HEK293 (cell line): Measurements from ENCODE around the gene FGF9.

Source experiments
- CTCF ChIA-PET: fragments of 350-600 bp; formaldehyde crosslinking; extraction: SDS; loops from one replicate; lab custom pipeline; 2021; ENCODE audit warnings: antibody characterized with exemption; lab: Yijun Ruan, JAX
- POLR2A ChIA-PET: fragments of 300-600 bp; formaldehyde crosslinking; extraction: SDS; loops from one replicate; lab custom pipeline; 2020; ENCODE audit warnings: antibody characterized with exemption, inconsistent platforms; lab: Yijun Ruan, JAX
- H3K27ac ChIP-seq: fragments of 200-500 bp; sonication (Bioruptor generic); 2 replicates; pipeline ENCODE4 v1.5.1; 2014; ENCODE audit warnings: low read depth, low read length, control low read depth, inconsistent platforms; ENCODE audit errors: extremely low read depth
- H3K36me3 ChIP-seq, 2 experiments: fragments of 200-500 bp in 1 of 2; sonication (Bioruptor generic) in 1 of 2; 1 replicate in 1 of 2; 2 replicates in 1 of 2; pipeline ENCODE4 v1.5.1; 2014 to 2017; ENCODE audit warnings: inconsistent platforms in 2 of 2, low read length in 2 of 2; ENCODE audit not compliant: control insufficient read depth in 2 of 2, insufficient read depth in 1 of 2
- H3K4me1 ChIP-seq: fragments of 200-500 bp; sonication (Bioruptor generic); 2 replicates; pipeline ENCODE4 v1.5.1; 2014; ENCODE audit warnings: mild to moderate bottlenecking, low read length, inconsistent platforms; ENCODE audit not compliant: control insufficient read depth, insufficient read depth
- H3K4me3 ChIP-seq: 2 replicates; pipeline ENCODE4 v1.5.1; 2011; ENCODE audit warnings: low read depth, mild to moderate bottlenecking, control low read depth, low read length, moderate library complexity
- H3K9me3 ChIP-seq: fragments of 200-500 bp; sonication (Bioruptor generic); 2 replicates; pipeline ENCODE4 v1.5.1; 2014; ENCODE audit warnings: low read depth, low read length, inconsistent platforms; ENCODE audit not compliant: control insufficient read depth, insufficient read depth
- BCL11A ChIP-seq: fragments of 450-650 bp; formaldehyde crosslinking; IDR thresholded peaks from 2 replicates; pipeline ENCODE4 v1.5.1; 2016; ENCODE audit warnings: low read depth, missing biosample characterization, missing genetic modification characterization
- PRDM1 ChIP-seq: fragments of 450-650 bp; formaldehyde crosslinking; IDR thresholded peaks from 2 replicates; pipeline ENCODE4; 2016; ENCODE audit warnings: missing biosample characterization, missing genetic modification characterization
- SP2 ChIP-seq: fragments of 450-650 bp; formaldehyde crosslinking; IDR thresholded peaks from 2 replicates; pipeline ENCODE4 v1.5.1; 2016; ENCODE audit warnings: missing biosample characterization, missing genetic modification characterization
- SP7 ChIP-seq: fragments of 450-650 bp; formaldehyde crosslinking; IDR thresholded peaks from 2 replicates; pipeline ENCODE4 v1.5.1; 2016; ENCODE audit warnings: missing biosample characterization, missing genetic modification characterization
- ZBTB17 ChIP-seq: fragments of 450-650 bp; formaldehyde crosslinking; IDR thresholded peaks from 2 replicates; pipeline ENCODE4 v1.5.1; 2016; ENCODE audit warnings: missing biosample characterization, missing genetic modification characterization
- ZBTB7A ChIP-seq: fragments of 450-650 bp; formaldehyde crosslinking; IDR thresholded peaks from 2 replicates; pipeline ENCODE4 v1.5.1; 2016; ENCODE audit warnings: low read depth, missing biosample characterization, missing genetic modification characterization
- ZFP3 ChIP-seq: fragments of 450-650 bp; formaldehyde crosslinking; IDR thresholded peaks from 2 replicates; pipeline ENCODE4 v1.5.1; 2016; ENCODE audit warnings: low read depth, missing biosample characterization, missing genetic modification characterization
- ZFP37 ChIP-seq: fragments of 450-650 bp; formaldehyde crosslinking; IDR thresholded peaks from 2 replicates; pipeline ENCODE4 v1.5.1; 2016; ENCODE audit warnings: missing biosample characterization, missing genetic modification characterization
- ZNF138 ChIP-seq: fragments of 450-650 bp; formaldehyde crosslinking; IDR thresholded peaks from 2 replicates; pipeline ENCODE4 v1.5.1; 2016; ENCODE audit warnings: missing biosample characterization, missing genetic modification characterization, borderline replicate concordance
- ZNF19 ChIP-seq: fragments of 450-650 bp; formaldehyde crosslinking; IDR thresholded peaks from 2 replicates; pipeline ENCODE4; 2016; ENCODE audit warnings: missing biosample characterization, missing genetic modification characterization, low read depth
- ZNF2 ChIP-seq: fragments of 450-650 bp; formaldehyde crosslinking; IDR thresholded peaks from 2 replicates; pipeline ENCODE4 v1.5.1; 2016; ENCODE audit warnings: missing biosample characterization, missing genetic modification characterization
- ZNF324 ChIP-seq: fragments of 450-650 bp; formaldehyde crosslinking; IDR thresholded peaks from 2 replicates; pipeline ENCODE4 v1.5.1; 2016; ENCODE audit warnings: missing biosample characterization, missing genetic modification characterization
- ZNF501 ChIP-seq: fragments of 450-650 bp; formaldehyde crosslinking; IDR thresholded peaks from 2 replicates; pipeline ENCODE4 v1.5.1; 2016; ENCODE audit warnings: missing biosample characterization, missing genetic modification characterization
- ZNF518A ChIP-seq: fragments of 450-650 bp; formaldehyde crosslinking; conservative IDR thresholded peaks from 2 replicates; pipeline ENCODE4 v1.5.1; 2016; ENCODE audit warnings: low read depth, missing biosample characterization, missing genetic modification characterization
- ZNF530 ChIP-seq: fragments of 450-650 bp; formaldehyde crosslinking; IDR thresholded peaks from 2 replicates; pipeline ENCODE4 v1.5.1; 2016; ENCODE audit warnings: low read depth, missing biosample characterization, missing genetic modification characterization
- ZNF600 ChIP-seq: fragments of 450-650 bp; formaldehyde crosslinking; IDR thresholded peaks from 2 replicates; pipeline ENCODE4 v1.5.1; 2016; ENCODE audit warnings: missing biosample characterization, missing genetic modification characterization
- ZNF626 ChIP-seq: fragments of 450-650 bp; sonication (Bioruptor Pico); formaldehyde crosslinking; IDR thresholded peaks from 2 replicates; pipeline ENCODE4 v1.5.1; 2018; ENCODE audit warnings: missing biosample characterization, missing genetic modification characterization, inconsistent platforms
- ZNF701 ChIP-seq: fragments of 450-650 bp; formaldehyde crosslinking; IDR thresholded peaks from 2 replicates; pipeline ENCODE4 v1.5.1; 2016; ENCODE audit warnings: missing biosample characterization, missing genetic modification characterization
- ZNF843 ChIP-seq: fragments of 450-650 bp; formaldehyde crosslinking; IDR thresholded peaks from 2 replicates; pipeline ENCODE4 v1.5.1; 2016; ENCODE audit warnings: missing biosample characterization, missing genetic modification characterization
- ZSCAN18 ChIP-seq: fragments of 450-650 bp; formaldehyde crosslinking; IDR thresholded peaks from 2 replicates; pipeline ENCODE4 v1.5.1; 2016; ENCODE audit warnings: missing biosample characterization, missing genetic modification characterization
- ZSCAN23 ChIP-seq: fragments of 450-650 bp; formaldehyde crosslinking; IDR thresholded peaks from 2 replicates; pipeline ENCODE4 v1.5.1; 2016; ENCODE audit warnings: missing biosample characterization, missing genetic modification characterization
- TF ChIP-seq, protein P1 (sequence below): fragments of 450-650 bp; formaldehyde crosslinking; IDR thresholded peaks from 2 replicates; pipeline ENCODE4 v1.5.1; 2016; ENCODE audit warnings: missing biosample characterization, missing genetic modification characterization
- TF ChIP-seq, protein P2 (sequence below): fragments of 450-650 bp; formaldehyde crosslinking; IDR thresholded peaks from 2 replicates; pipeline ENCODE4; 2016; ENCODE audit warnings: missing biosample characterization, missing genetic modification characterization

FGF9 gene

GRCh38 chr13:21733475-21734263 lies 62.8 kb downstream of the FGF9 start:
- ChIA-PET POLR2A (no interaction called here), CTCF (no interaction called here)
- H3K36me3 ChIP-seq, result no peaks in the 10 kb centered on the region
- no peak for TF ChIP-seq ZNF701 (tag by site-specific recombination)
- no peak for TF ChIP-seq ZNF19 (tag by site-specific recombination)
- TF ChIP-seq ZNF324 (tag by site-specific recombination), result no peak
- TF ChIP-seq ZNF600, result no peak
- no peak for TF ChIP-seq PRDM1 (tag by site-specific recombination)
- no peak for TF ChIP-seq ZNF626 (tag by site-specific recombination)
- H3K4me1 ChIP-seq, result no peaks in the 10 kb centered on the region
- H3K27ac ChIP-seq, result no peak overlapping the region
- H3K9me3 ChIP-seq, result no peaks in the 10 kb centered on the region
- no peak overlapping the region for H3K4me3 ChIP-seq

DNA sequence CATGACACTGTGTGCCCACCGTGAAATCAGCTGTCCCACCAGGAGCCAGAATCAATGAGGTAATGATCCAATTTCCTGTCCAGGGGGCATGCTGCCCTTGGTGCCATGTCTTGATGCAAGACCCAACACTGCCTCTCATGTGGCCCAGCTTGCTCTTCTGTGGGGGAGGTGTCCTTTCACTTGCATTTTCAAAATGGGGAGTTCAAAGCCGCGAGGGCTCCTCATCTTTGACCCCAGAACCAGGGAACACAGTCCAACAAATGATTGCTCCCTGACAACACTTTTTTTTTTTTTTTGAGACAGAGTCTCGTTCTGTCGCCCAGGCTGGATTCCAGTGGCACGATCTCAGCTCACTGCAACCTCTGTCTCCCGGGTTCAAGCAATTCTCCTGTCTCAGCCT lies 64.1 kb downstream of the FGF9 start:
- Histone ChIP-seq H3K36me3 (no peaks in the 10 kb centered on the region), H3K9me3 (no peaks in the 10 kb centered on the region), H3K4me1 (no peaks in the 10 kb centered on the region), H3K27ac (no peak overlapping the region), H3K4me3 (no peak overlapping the region)
- ChIA-PET CTCF (interaction anchor here (0.6 kb wide), 1 partner anchor 538 kb away, joined by 3 read pairs; no protein-coding TSS in a partner anchor), POLR2A (interaction anchor here (0.7 kb wide), 1 partner anchor 11 kb away, joined by 3 read pairs; no protein-coding TSS in a partner anchor)
- TF ChIP-seq ZBTB7A (no peak), ZFP3 (tag by site-specific recombination) (no peak), ZSCAN18 (tag by site-specific recombination) (no peak), ZNF501 (no peak), SP7 (tag by site-specific recombination) (no peak), ZNF626 (tag by site-specific recombination) (no peak), ZBTB17 (tag by site-specific recombination) (no peak), ZNF518A (tag by site-specific recombination) (no peak), ZSCAN23 (no peak), BCL11A (tag by site-specific recombination) (no peak), ZNF138 (tag by site-specific recombination) (no peak), ZNF2 (tag by site-specific recombination) (no peak), SP2 (no peak), ZNF843 (no peak), ZFP37 (no peak), ZNF530 (no peak)
- TF ChIP-seq, protein P1, sequence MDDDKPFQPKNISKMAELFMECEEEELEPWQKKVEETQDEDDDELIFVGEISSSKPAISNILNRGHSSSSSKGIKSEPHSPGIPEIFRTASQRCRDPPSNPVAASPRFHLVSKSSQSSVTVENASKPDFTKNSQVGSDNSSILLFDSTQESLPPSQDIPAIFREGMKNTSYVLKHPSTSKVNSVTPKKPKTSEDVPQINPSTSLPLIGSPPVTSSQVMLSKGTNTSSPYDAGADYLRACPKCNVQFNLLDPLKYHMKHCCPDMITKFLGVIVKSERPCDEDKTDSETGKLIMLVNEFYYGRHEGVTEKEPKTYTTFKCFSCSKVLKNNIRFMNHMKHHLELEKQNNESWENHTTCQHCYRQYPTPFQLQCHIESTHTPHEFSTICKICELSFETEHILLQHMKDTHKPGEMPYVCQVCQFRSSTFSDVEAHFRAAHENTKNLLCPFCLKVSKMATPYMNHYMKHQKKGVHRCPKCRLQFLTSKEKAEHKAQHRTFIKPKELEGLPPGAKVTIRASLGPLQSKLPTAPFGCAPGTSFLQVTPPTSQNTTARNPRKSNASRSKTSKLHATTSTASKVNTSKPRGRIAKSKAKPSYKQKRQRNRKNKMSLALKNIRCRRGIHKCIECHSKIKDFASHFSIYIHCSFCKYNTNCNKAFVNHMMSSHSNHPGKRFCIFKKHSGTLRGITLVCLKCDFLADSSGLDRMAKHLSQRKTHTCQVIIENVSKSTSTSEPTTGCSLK (tag by site-specific recombination), result no peak
- TF ChIP-seq, protein P2, sequence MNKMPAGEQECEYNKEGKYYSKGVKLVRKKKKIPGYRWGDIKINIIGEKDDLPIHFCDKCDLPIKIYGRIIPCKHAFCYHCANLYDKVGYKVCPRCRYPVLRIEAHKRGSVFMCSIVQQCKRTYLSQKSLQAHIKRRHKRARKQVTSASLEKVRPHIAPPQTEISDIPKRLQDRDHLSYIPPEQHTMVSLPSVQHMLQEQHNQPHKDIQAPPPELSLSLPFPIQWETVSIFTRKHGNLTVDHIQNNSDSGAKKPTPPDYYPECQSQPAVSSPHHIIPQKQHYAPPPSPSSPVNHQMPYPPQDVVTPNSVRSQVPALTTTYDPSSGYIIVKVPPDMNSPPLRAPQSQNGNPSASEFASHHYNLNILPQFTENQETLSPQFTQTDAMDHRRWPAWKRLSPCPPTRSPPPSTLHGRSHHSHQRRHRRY (tag by site-specific recombination), result no peak
